Spleen (tissue), 11 donors: Measurements from ENCODE around the gene NPHP4. TPM values are rescaled to one million over a fixed set of nuclear protein-coding genes. Genes with fewer than 3 reads are reported as not detected.

Experiments
- DNase-seq: peaks from one replicate; pipeline ENCODE4 v3.0.0-alpha.2; 2020
- H3K27ac ChIP-seq, 8 donors: fragments of 200-600 bp; sonication (generic) in 7 of 8; 1 replicate in 4 of 8; 2 replicates in 4 of 8; pipeline versions ENCODE4 v1.5.0 to v1.8.0; 2016 to 2021; ENCODE audit warnings: inconsistent platforms in 4 of 8, mild to moderate bottlenecking in 4 of 8, moderate library complexity in 1 of 8
- H3K27me3 ChIP-seq, 7 donors: fragments of 200-600 bp; sonication (generic) in 6 of 7; replicated peaks in 1 of 7; 1 replicate in 4 of 7; 2 replicates in 3 of 7; pipeline versions ENCODE4 v1.5.0 to v1.8.0; 2016 to 2021; ENCODE audit warnings: inconsistent platforms in 3 of 7, mild to moderate bottlenecking in 1 of 7
- H3K36me3 ChIP-seq, 6 donors: fragments of 200-600 bp; sonication (generic) in 5 of 6; 1 replicate in 4 of 6; 2 replicates in 2 of 6; pipeline versions ENCODE4 v1.5.0 to v1.8.0; 2016 to 2021; ENCODE audit warnings: inconsistent platforms in 2 of 6
- H3K4me1 ChIP-seq, 6 donors: fragments of 200-600 bp; sonication (generic) in 5 of 6; 1 replicate in 3 of 6; 2 replicates in 3 of 6; pipeline versions ENCODE4 v1.5.0 to v1.8.0; 2016 to 2021; ENCODE audit warnings: inconsistent platforms in 3 of 6
- H3K4me3 ChIP-seq, 8 donors: fragments of 200-600 bp; sonication (generic) in 7 of 8; 1 replicate in 4 of 8; 2 replicates in 4 of 8; pipeline versions ENCODE4 v1.5.0 to v1.8.0; 2016 to 2021; ENCODE audit warnings: inconsistent platforms in 4 of 8, mild to moderate bottlenecking in 4 of 8, moderate library complexity in 2 of 8
- H3K9me3 ChIP-seq, 8 donors: fragments of 200-600 bp; sonication (generic) in 7 of 8; 1 replicate in 4 of 8; 2 replicates in 4 of 8; pipeline versions ENCODE4 v1.5.0 to v1.8.0; 2016 to 2021; ENCODE audit warnings: inconsistent platforms in 4 of 8
- CTCF ChIP-seq, 11 experiments: fragments of 200-600 bp in 7 of 11; fragments of 450-650 bp in 4 of 11; sonication (generic) in 4 of 11; IDR thresholded peaks in 8 of 11; conservative IDR thresholded peaks in 3 of 11; 1 replicate in 7 of 11; 2 replicates in 4 of 11; pipeline versions ENCODE4 v1.4.0 to v1.8.0; 2016 to 2021; ENCODE audit warnings: antibody characterized with exemption in 11 of 11, inconsistent platforms in 4 of 11, mild to moderate bottlenecking in 1 of 11
- POLR2A ChIP-seq, 3 donors: fragments of 450-650 bp; IDR thresholded peaks; one replicate each; pipeline ENCODE4 v1.5.1; 2017; ENCODE audit warnings: antibody characterized with exemption in 3 of 3, mild to moderate bottlenecking in 1 of 3
- POLR2AphosphoS5 ChIP-seq, 3 donors: sonication (generic); formaldehyde crosslinking; IDR thresholded peaks; one replicate each; pipeline ENCODE4 v1.5.1; 2017; ENCODE audit warnings: antibody characterized with exemption in 3 of 3
- WGBS, 5 donors: extraction: QIAGEN DNeasy Blood & Tissue Kit in 3 of 5; methylation state at CpG; one replicate each; pipeline versions ENCODE4 v1.1.5 to v1.1.7; 2013 to 2018; 5-methylcytosine and 5-hydroxymethylcytosine counted together
- intact Hi-C: fragments of 100-400 bp; cut with DNase I; formaldehyde crosslinking; loops from one replicate; pipeline ENCODE4 v1.15.0; 2023; ENCODE audit warnings: low total_unique reads
- polyA plus RNA-seq, 3 donors: library from polyadenylated mRNA; stranded (reverse); fragments of 200-250 nt; gene quantifications; one replicate each; pipeline ENCODE4 v1.2.1, GENCODE V29; 2013
- total RNA-seq, 7 donors: library from RNA; depleted of rRNA in 3 of 7; stranded (reverse); fragments of >200 nt in 3 of 7; fragmentation: NEBNext Ultra II Directional in 4 of 7; extraction: Animal tissue kit (Norgen Biotek cat#: 25700) in 4 of 7; gene quantifications; one replicate each; pipeline versions ENCODE4 v1.1.0 to v1.2.1, GENCODE V29; 2016 to 2021
- donor health status: healthy with polysubstance abuse.
- donor health status: DM: no; HTN: no; CAD: no; lungs with moderate emphysema.
- donor health status: DM: no; HTN: no; CAD: no.
- donor health status: Bipolar disorder and iron deficiency.
- donor health status: healthy.
- donor health status: DM: no; HTN: no; CAD: no.
- donor health status: DM: yes; HTN: yes; CAD: no.

Gene NPHP4
- total and polyA plus RNA-seq, 10 donors = 1.2 to 17.5 (median 9.4) TPM

- Histone ChIP-seq H3K36me3 (peaks cover 0 to 43% (median 6%) of the 10 kb centered on the region in 6 donors), H3K4me3 (no peak overlapping the region), H3K27me3 (no peaks in the 10 kb centered on the region), H3K9me3 (no peaks in the 10 kb centered on the region), H3K27ac (no peak overlapping the region), H3K4me1 (no peaks in the 10 kb centered on the region)
- no peak for DNase-seq
- intact Hi-C loops = no loop called here
- 87 to 93% (median 91%) methylated on average over 9 of the region's 9 CpGs for WGBS, 5 donors
- TF ChIP-seq CTCF (IDR thresholded peaks at IDR 0.05 in 8 of 11, conservative IDR thresholded peaks at IDR 0.05 in 3 of 11) = no peak
- TF ChIP-seq POLR2AphosphoS5 (IDR thresholded peaks at IDR 0.05) = no peak
- no peak for TF ChIP-seq POLR2A (IDR thresholded peaks at IDR 0.05)
Measured at GRCh38 chr1:5937373-5937857, 54.8 kb downstream of the NPHP4 start.

- H3K27me3 ChIP-seq = no peaks in the 10 kb centered on the region
- DNase-seq = no peak
- H3K27ac ChIP-seq = no peak overlapping the region
- peaks cover 0 to 49% (median 6%) of the 10 kb centered on the region in 6 donors for H3K36me3 ChIP-seq
- no peak for TF ChIP-seq POLR2AphosphoS5 (IDR thresholded peaks at IDR 0.05)
- TF ChIP-seq CTCF (IDR thresholded peaks at IDR 0.05 in 8 of 11, conservative IDR thresholded peaks at IDR 0.05 in 3 of 11) = no peak
- TF ChIP-seq POLR2A (IDR thresholded peaks at IDR 0.05) = no peak
- intact Hi-C loops = no loop called here
- WGBS, 5 donors = 87 to 95% (median 93%) methylated on average over 10 to 13 of the region's 13 CpGs
- H3K9me3 ChIP-seq = no peaks in the 10 kb centered on the region
- no peak overlapping the region for H3K4me3 ChIP-seq
- H3K4me1 ChIP-seq = no peaks in the 10 kb centered on the region
Measured at GRCh38 chr1:5936621-5937372, 55.4 kb downstream of the NPHP4 start.

GRCh38 chr1:5936126-5936525 lies 56.1 kb downstream of the NPHP4 start:
- WGBS, 5 donors = 84 to 94% (median 88%) methylated on average over 5 of the region's 5 CpGs

More at GRCh38 chr1:5936126-5936525, 56.1 kb downstream of the NPHP4 start:
- intact Hi-C loops = no loop called here
- H3K27ac ChIP-seq = no peak overlapping the region
- no peaks in the 10 kb centered on the region for H3K4me1 ChIP-seq
- DNase-seq = no peak
- H3K9me3 ChIP-seq = no peaks in the 10 kb centered on the region
- H3K4me3 ChIP-seq = no peak overlapping the region
- no peak for TF ChIP-seq CTCF (IDR thresholded peaks at IDR 0.05 in 8 of 11, conservative IDR thresholded peaks at IDR 0.05 in 3 of 11)
- no peak for TF ChIP-seq POLR2A (IDR thresholded peaks at IDR 0.05)
- TF ChIP-seq POLR2AphosphoS5 (IDR thresholded peaks at IDR 0.05) = no peak
- H3K27me3 ChIP-seq = no peaks in the 10 kb centered on the region
- peaks cover 0 to 50% (median 6%) of the 10 kb centered on the region in 6 donors for H3K36me3 ChIP-seq
